RWPE1 (cell line): ENCODE data around the gene C20orf173.

Experiments
- CTCF ChIA-PET: fragments of 350-600 bp; sonication (Branson Sonifier 250); formaldehyde crosslinking; extraction: SDS; loops from one replicate; lab custom pipeline; 2021; lab: Yijun Ruan, JAX
- POLR2A ChIA-PET: fragments of 400-600 bp; formaldehyde crosslinking; extraction: SDS; loops from one replicate; lab custom pipeline; 2020; ENCODE audit warnings: antibody characterized with exemption; ENCODE audit not compliant: low non-redundant PET; lab: Yijun Ruan, JAX
- DNase-seq: peaks from one replicate; pipeline ENCODE4 v3.0.0; 2012; ENCODE audit warnings: low spot score
- H3K27ac ChIP-seq: fragments of 450-650 bp; 2 replicates; pipeline ENCODE4 v1.5.1; 2017
- CTCF ChIP-seq: fragments of 450-650 bp; conservative IDR thresholded peaks from 2 replicates; pipeline ENCODE4 v1.5.1; 2017; ENCODE audit warnings: low read depth, mild to moderate bottlenecking

C20orf173 gene

GRCh38 chr20:35561268-35561667 lies 31.8 kb upstream of the C20orf173 start:
- ChIA-PET CTCF (interaction anchor here (0.5 to 1.6 kb wide), 8 partner anchors 28 to 386 kb away, joined by 3 to 6 read pairs (median 4); no protein-coding TSS in a partner anchor), POLR2A (no interaction called here)
- no peak for TF ChIP-seq CTCF
- no peak overlapping the region for H3K27ac ChIP-seq
- DNase-seq: peak; percentile 58

GRCh38 chr20:35560541-35560940 lies 31.1 kb upstream of the C20orf173 start:
- ChIA-PET POLR2A (no interaction called here), CTCF (interaction anchor here (0.5 to 1.6 kb wide), 5 partner anchors 28 to 545 kb away, joined by 3 to 6 read pairs (median 3); no protein-coding TSS in a partner anchor)
- DNase-seq: no peak
- TF ChIP-seq CTCF: no peak
- no peak overlapping the region for H3K27ac ChIP-seq

GRCh38 chr20:35560105-35560511 lies 30.7 kb upstream of the C20orf173 start:
- no peak for DNase-seq
- TF ChIP-seq CTCF: no peak
- H3K27ac ChIP-seq: no peak overlapping the region
- CTCF ChIA-PET: interaction anchor here (1.6 kb wide), 1 partner anchor 388 kb away, joined by 4 read pairs; no protein-coding TSS in a partner anchor
- POLR2A ChIA-PET: no interaction called here

- POLR2A ChIA-PET: no interaction called here
- no peak overlapping the region for H3K27ac ChIP-seq
- no peak for DNase-seq
- TF ChIP-seq CTCF: no peak
- CTCF ChIA-PET: interaction anchor here (0.5 kb wide), 1 partner anchor 106 kb away, joined by 5 read pairs; no protein-coding TSS in a partner anchor
Observed at GRCh38 chr20:35559042-35559693, 29.7 kb upstream of the C20orf173 start.

- POLR2A ChIA-PET: no interaction called here
- H3K27ac ChIP-seq: no peak overlapping the region
- no peak for TF ChIP-seq CTCF
- CTCF ChIA-PET: interaction anchor here (0.8 kb wide), 1 partner anchor 42 kb away, joined by 3 read pairs; no protein-coding TSS in a partner anchor
- DNase-seq: no peak
Observed at GRCh38 chr20:35558451-35558850, 29.0 kb upstream of the C20orf173 start.

- TF ChIP-seq CTCF: no peak
- ChIA-PET POLR2A (no interaction called here), CTCF (no interaction called here)
- no peak overlapping the region for H3K27ac ChIP-seq
- DNase-seq: no peak
Observed at GRCh38 chr20:35556871-35557270, 27.4 kb upstream of the C20orf173 start.
